Caco-2 (cell line): ENCODE data around the gene PCSK5. TPM values are rescaled to one million over a fixed set of nuclear protein-coding genes. Genes with fewer than 3 reads are reported as not detected.

Source experiments
- BruUV-seq: library from RNA; stranded (reverse); fragments of 400-500 nt; replicated peaks from 2 replicates; lab custom pipeline; 2021; lab: Mats Ljungman, UMichigan
- CTCF ChIA-PET: fragments of 300-600 bp; sonication (Branson Sonifier 250); formaldehyde crosslinking; loops from one replicate; lab custom pipeline; 2022; ENCODE audit warnings: antibody characterized with exemption; lab: Charles Lee
- POLR2A ChIA-PET: fragments of 300-600 bp; sonication (Branson Sonifier 250); formaldehyde crosslinking; loops from one replicate; lab custom pipeline; 2022; ENCODE audit warnings: antibody characterized with exemption; lab: Charles Lee
- DNase-seq, 2 experiments: peaks; one replicate each; pipeline versions ENCODE4 v3.0.0 to v3.0.0-alpha.2; 2020 to 2022
- H3K27me3 ChIP-seq: replicated peaks from 2 replicates; pipeline ENCODE4 v1.6.0; 2011; ENCODE audit warnings: low read length; ENCODE audit not compliant: control insufficient read depth, insufficient read depth
- H3K36me3 ChIP-seq: 2 replicates; pipeline ENCODE4 v1.5.1; 2011; ENCODE audit warnings: low read length; ENCODE audit not compliant: control insufficient read depth, insufficient read depth
- H3K4me1 ChIP-seq: fragments of 250-450 bp; sonication (Bioruptor Pico); 2 replicates; pipeline ENCODE4 v1.5.1; 2020; ENCODE audit warnings: mild to moderate bottlenecking
- H3K4me3 ChIP-seq: 2 replicates; pipeline ENCODE4 v1.5.1; 2011; ENCODE audit warnings: low read depth, mild to moderate bottlenecking, control low read depth, low read length
- H3K9me3 ChIP-seq: fragments of 250-450 bp; sonication (Bioruptor Pico); 2 replicates; pipeline ENCODE4 v1.5.1; 2020; ENCODE audit warnings: mild to moderate bottlenecking, moderate library complexity
- H3K27ac Mint-ChIP-seq: one replicate; pipeline ENCODE4 v1.8.0; 2022; ENCODE audit warnings: mixed read lengths; ENCODE audit not compliant: unreplicated experiment
- H3K27me3 Mint-ChIP-seq: one replicate; pipeline ENCODE4 v1.8.0; 2022; ENCODE audit warnings: mixed read lengths; ENCODE audit not compliant: insufficient read depth, unreplicated experiment
- H3K36me3 Mint-ChIP-seq: one replicate; pipeline ENCODE4 v1.8.0; 2022; ENCODE audit warnings: mild to moderate bottlenecking, mixed read lengths; ENCODE audit not compliant: insufficient read depth, unreplicated experiment
- H3K4me1 Mint-ChIP-seq: one replicate; pipeline ENCODE4 v1.8.0; 2022; ENCODE audit warnings: low read depth, mixed read lengths; ENCODE audit not compliant: unreplicated experiment
- H3K4me3 Mint-ChIP-seq: one replicate; pipeline ENCODE4 v1.8.0; 2022; ENCODE audit warnings: mild to moderate bottlenecking, moderate library complexity, mixed read lengths; ENCODE audit not compliant: unreplicated experiment
- H3K9me3 Mint-ChIP-seq: one replicate; pipeline ENCODE4 v1.8.0; 2022; ENCODE audit warnings: mixed read lengths; ENCODE audit not compliant: unreplicated experiment
- CTCF ChIP-seq, 2 experiments: fragments of 200-600 bp in 1 of 2; IDR thresholded peaks; 1 replicate in 1 of 2; 2 replicates in 1 of 2; pipeline versions ENCODE4 v1.5.1 to v1.8.0; 2011 to 2022; ENCODE audit warnings: antibody characterized with exemption in 1 of 2, control low read depth in 1 of 2, inconsistent platforms in 1 of 2, low read depth in 1 of 2, low read length in 1 of 2, mild to moderate bottlenecking in 1 of 2, moderate library complexity in 1 of 2; ENCODE audit not compliant: insufficient read depth in 1 of 2, severe bottlenecking in 1 of 2, unreplicated experiment in 1 of 2
- intact Hi-C: fragments of 100-400 bp; cut with micrococcal nuclease; formaldehyde crosslinking; loops from one replicate; pipeline ENCODE4 v1.10.0; 2022; ENCODE audit not compliant: unreplicated experiment
- total RNA-seq: library from RNA; stranded (reverse); gene quantifications from 2 replicates; pipeline ENCODE4 v1.2.3, GENCODE V29; 2022

PCSK5 gene
- total RNA-seq, 1 experiment from 2014 or later = 10.9 TPM

- no TSS peak for BruUV-seq
- H3K4me1 Mint-ChIP-seq = no peaks in the 10 kb centered on the region
- ChIA-PET CTCF (no interaction called here), POLR2A (no interaction called here)
- Histone ChIP-seq H3K36me3 (no peaks in the 10 kb centered on the region), H3K27me3 (no peaks in the 10 kb centered on the region), H3K4me3 (no peak overlapping the region), H3K4me1 (no peaks in the 10 kb centered on the region), H3K9me3 (no peaks in the 10 kb centered on the region)
- H3K4me3 Mint-ChIP-seq = no peak overlapping the region
- H3K27ac Mint-ChIP-seq = no peak overlapping the region
- intact Hi-C loops = no loop called here
- no peaks in the 10 kb centered on the region for H3K36me3 Mint-ChIP-seq
- no peak for DNase-seq
- H3K9me3 Mint-ChIP-seq = no peaks in the 10 kb centered on the region
- no peak for TF ChIP-seq CTCF (IDR thresholded peaks at IDR 0.05; ENCODE audit: insufficient read depth in 1 of 2, low read depth in 1 of 2, low read length in 1 of 2, severe bottlenecking in 1 of 2, unreplicated experiment in 1 of 2)
- H3K27me3 Mint-ChIP-seq = no peaks in the 10 kb centered on the region
Observed at GRCh38 chr9:75988663-75989062, 98.2 kb downstream of the PCSK5 start.

DNA sequence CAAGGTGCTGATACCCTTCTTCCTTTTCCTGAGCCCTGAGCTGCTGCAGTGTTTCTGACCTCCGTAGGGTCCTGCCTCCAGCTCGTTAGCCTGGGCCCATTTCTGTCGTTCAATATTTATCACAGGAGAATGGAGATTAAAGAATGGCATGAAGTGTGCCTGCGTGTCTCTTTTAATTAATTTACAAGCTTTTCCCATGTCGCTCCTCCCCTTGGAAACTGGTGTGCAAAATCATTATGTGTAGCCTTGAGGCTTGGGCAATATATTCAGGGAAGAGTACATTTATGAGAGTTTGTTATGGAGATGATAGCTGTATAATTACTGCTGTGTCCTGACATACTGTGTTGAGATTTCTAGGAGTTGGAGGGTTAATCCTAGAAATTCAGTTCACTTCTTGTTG is 99.7 kb downstream of the PCSK5 start:
- H3K9me3 Mint-ChIP-seq = no peaks in the 10 kb centered on the region
- intact Hi-C loops = no loop called here
- Histone ChIP-seq H3K4me3 (no peak overlapping the region), H3K36me3 (no peaks in the 10 kb centered on the region), H3K27me3 (no peaks in the 10 kb centered on the region), H3K4me1 (no peaks in the 10 kb centered on the region), H3K9me3 (no peaks in the 10 kb centered on the region)
- BruUV-seq = no TSS peak
- DNase-seq = no peak
- no peaks in the 10 kb centered on the region for H3K27me3 Mint-ChIP-seq
- no peaks in the 10 kb centered on the region for H3K36me3 Mint-ChIP-seq
- no peak overlapping the region for H3K4me3 Mint-ChIP-seq
- H3K4me1 Mint-ChIP-seq = peaks cover 6% of the 10 kb centered on the region
- CTCF ChIA-PET = no interaction called here
- TF ChIP-seq CTCF (IDR thresholded peaks at IDR 0.05; ENCODE audit: insufficient read depth in 1 of 2, low read depth in 1 of 2, low read length in 1 of 2, severe bottlenecking in 1 of 2, unreplicated experiment in 1 of 2) = no peak
- POLR2A ChIA-PET = no interaction called here
- no peak overlapping the region for H3K27ac Mint-ChIP-seq

GRCh38 chr9:75990576-75991304 is 100.3 kb downstream of the PCSK5 start:
- H3K9me3 Mint-ChIP-seq = no peaks in the 10 kb centered on the region
- ChIA-PET CTCF (no interaction called here), POLR2A (no interaction called here)
- no peak overlapping the region for H3K4me3 Mint-ChIP-seq
- TF ChIP-seq CTCF (IDR thresholded peaks at IDR 0.05; ENCODE audit: insufficient read depth in 1 of 2, low read depth in 1 of 2, low read length in 1 of 2, severe bottlenecking in 1 of 2, unreplicated experiment in 1 of 2) = no peak
- no peaks in the 10 kb centered on the region for H3K9me3 ChIP-seq
- H3K4me1 Mint-ChIP-seq = peaks cover 6% of the 10 kb centered on the region
- no peaks in the 10 kb centered on the region for H3K36me3 ChIP-seq
- intact Hi-C loops = no loop called here
- DNase-seq = no peak
- no TSS peak for BruUV-seq
- no peaks in the 10 kb centered on the region for H3K4me1 ChIP-seq
- H3K27me3 Mint-ChIP-seq = no peaks in the 10 kb centered on the region
- no peaks in the 10 kb centered on the region for H3K27me3 ChIP-seq
- H3K36me3 Mint-ChIP-seq = no peaks in the 10 kb centered on the region
- no peak overlapping the region for H3K4me3 ChIP-seq
- no peak overlapping the region for H3K27ac Mint-ChIP-seq
